Loucy (cell line): Measurements from ENCODE around the gene CCDC9B.

Source experiments
- H2AFZ ChIP-seq: fragments of 200-600 bp; sonication (generic); 2 replicates; pipeline ENCODE4 v1.6.0; 2016; ENCODE audit warnings: antibody characterized with exemption, mild to moderate bottlenecking, low read length, moderate library complexity
- H3F3A ChIP-seq: fragments of 200-600 bp; 2 replicates; pipeline ENCODE4 v1.6.0; 2016; ENCODE audit warnings: antibody characterized with exemption, low read depth, mild to moderate bottlenecking
- H3K27me3 ChIP-seq: fragments of 200-600 bp; sonication (generic); 2 replicates; pipeline ENCODE4 v1.6.1; 2014; ENCODE audit warnings: low read length, mild to moderate bottlenecking; ENCODE audit not compliant: insufficient read depth, poor library complexity, severe bottlenecking
- H3K36me3 ChIP-seq: fragments of 200-600 bp; sonication (generic); 2 replicates; pipeline ENCODE4 v1.6.1; 2016; ENCODE audit warnings: low read length; ENCODE audit not compliant: insufficient read depth
- H3K4me1 ChIP-seq: fragments of 200-600 bp; sonication (generic); 2 replicates; pipeline ENCODE4 v1.5.1; 2014; ENCODE audit warnings: low read length, mild to moderate bottlenecking; ENCODE audit not compliant: insufficient read depth, poor library complexity, severe bottlenecking
- H3K4me2 ChIP-seq: fragments of 200-600 bp; sonication (generic); 2 replicates; pipeline ENCODE4 v1.6.0; 2014; ENCODE audit warnings: antibody characterized with exemption, low read length, low read depth, mild to moderate bottlenecking; ENCODE audit not compliant: poor library complexity, severe bottlenecking
- H3K4me3 ChIP-seq: fragments of 200-600 bp; sonication (generic); 2 replicates; pipeline ENCODE4 v1.5.1; 2014; ENCODE audit warnings: low read length, mild to moderate bottlenecking, mixed read lengths; ENCODE audit not compliant: poor library complexity, severe bottlenecking
- H3K79me2 ChIP-seq: fragments of 200-600 bp; sonication (generic); 2 replicates; pipeline ENCODE4 v1.6.1; 2014; ENCODE audit warnings: low read length; ENCODE audit not compliant: insufficient read depth
- H3K9ac ChIP-seq: fragments of 200-600 bp; sonication (generic); 2 replicates; pipeline ENCODE4 v1.6.0; 2014; ENCODE audit warnings: mild to moderate bottlenecking, low read depth, low read length, moderate library complexity; ENCODE audit not compliant: poor library complexity, severe bottlenecking
- H3K9me2 ChIP-seq: fragments of 200-600 bp; sonication (generic); replicated peaks from 2 replicates; pipeline ENCODE4 v1.6.1; 2016; ENCODE audit warnings: low read depth, low read length, mixed read lengths
- H3K9me3 ChIP-seq: fragments of 200-600 bp; sonication (generic); 2 replicates; pipeline ENCODE4 v1.6.1; 2014; ENCODE audit warnings: mild to moderate bottlenecking, antibody characterized with exemption, low read length, low read depth; ENCODE audit not compliant: insufficient read depth
- H4K20me1 ChIP-seq: fragments of 200-600 bp; sonication (generic); 2 replicates; pipeline ENCODE4 v1.6.0; 2014; ENCODE audit warnings: antibody characterized with exemption, low read length, mild to moderate bottlenecking; ENCODE audit not compliant: insufficient read depth, poor library complexity, severe bottlenecking
- EZH2phosphoT487 ChIP-seq: fragments of 200-600 bp; IDR thresholded peaks from 2 replicates; pipeline ENCODE4 v1.6.1; 2018; ENCODE audit warnings: antibody characterized with exemption, mild to moderate bottlenecking, moderate library complexity, borderline replicate concordance
- TF ChIP-seq, protein P1 (sequence below): fragments of 200-600 bp; sonication (generic); conservative IDR thresholded peaks from 2 replicates; pipeline ENCODE4 v1.5.1; 2014; ENCODE audit warnings: mild to moderate bottlenecking, antibody characterized with exemption, low read length

Gene CCDC9B

DNA sequence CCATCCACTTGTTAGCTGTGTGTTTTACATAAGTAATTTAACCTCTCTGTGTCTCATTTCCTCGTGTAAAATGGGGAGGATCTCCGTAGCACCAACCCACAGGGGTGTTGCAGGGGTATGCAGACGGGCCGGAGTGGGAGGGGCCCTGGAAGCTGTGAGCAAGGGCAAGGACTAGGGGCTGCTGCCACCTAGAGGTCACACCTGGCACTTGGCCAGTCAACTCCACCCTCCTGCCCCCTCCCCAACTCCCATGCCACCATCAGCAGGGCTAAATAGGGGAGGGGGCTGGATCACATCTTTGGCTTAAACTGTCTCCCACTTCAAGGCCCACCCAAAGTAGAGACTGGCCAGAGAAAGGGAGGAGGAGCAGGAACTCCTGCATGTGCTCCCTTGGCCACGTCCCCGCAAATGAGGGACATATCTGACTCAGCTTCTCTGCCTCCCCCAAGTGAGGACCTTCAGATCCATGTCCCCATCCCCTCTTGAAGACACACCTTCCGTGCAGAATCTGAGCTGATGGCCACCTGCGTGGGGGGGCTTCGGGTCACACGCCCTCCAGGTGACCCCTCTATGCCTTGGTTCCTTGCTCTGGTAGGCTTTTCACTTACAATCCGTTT is 2.6 kb downstream of the CCDC9B start:
- Histone ChIP-seq H3K9me2 (no peaks in the 10 kb centered on the region), H4K20me1 (no peaks in the 10 kb centered on the region), H3K4me3 (no peak overlapping the region), H3K9ac (no peak overlapping the region), H3K36me3 (no peaks in the 10 kb centered on the region), H3K4me1 (peaks cover 43% of the 10 kb centered on the region), H3K79me2 (peaks cover 2% of the 10 kb centered on the region; the same call in 1 of the 2 replicates), H3K27me3 (no peaks in the 10 kb centered on the region), H3F3A (0 out of 2 replicates have a peak, but pooled peaks cover 3% of the 10 kb centered on the region), H2AFZ (no peak overlapping the region), H3K4me2 (peak overlapping the region; percentile 21), H3K9me3 (no peaks in the 10 kb centered on the region)
- no peak for TF ChIP-seq EZH2phosphoT487
- TF ChIP-seq, protein P1, sequence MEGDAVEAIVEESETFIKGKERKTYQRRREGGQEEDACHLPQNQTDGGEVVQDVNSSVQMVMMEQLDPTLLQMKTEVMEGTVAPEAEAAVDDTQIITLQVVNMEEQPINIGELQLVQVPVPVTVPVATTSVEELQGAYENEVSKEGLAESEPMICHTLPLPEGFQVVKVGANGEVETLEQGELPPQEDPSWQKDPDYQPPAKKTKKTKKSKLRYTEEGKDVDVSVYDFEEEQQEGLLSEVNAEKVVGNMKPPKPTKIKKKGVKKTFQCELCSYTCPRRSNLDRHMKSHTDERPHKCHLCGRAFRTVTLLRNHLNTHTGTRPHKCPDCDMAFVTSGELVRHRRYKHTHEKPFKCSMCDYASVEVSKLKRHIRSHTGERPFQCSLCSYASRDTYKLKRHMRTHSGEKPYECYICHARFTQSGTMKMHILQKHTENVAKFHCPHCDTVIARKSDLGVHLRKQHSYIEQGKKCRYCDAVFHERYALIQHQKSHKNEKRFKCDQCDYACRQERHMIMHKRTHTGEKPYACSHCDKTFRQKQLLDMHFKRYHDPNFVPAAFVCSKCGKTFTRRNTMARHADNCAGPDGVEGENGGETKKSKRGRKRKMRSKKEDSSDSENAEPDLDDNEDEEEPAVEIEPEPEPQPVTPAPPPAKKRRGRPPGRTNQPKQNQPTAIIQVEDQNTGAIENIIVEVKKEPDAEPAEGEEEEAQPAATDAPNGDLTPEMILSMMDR: peak; percentile 91

DNA sequence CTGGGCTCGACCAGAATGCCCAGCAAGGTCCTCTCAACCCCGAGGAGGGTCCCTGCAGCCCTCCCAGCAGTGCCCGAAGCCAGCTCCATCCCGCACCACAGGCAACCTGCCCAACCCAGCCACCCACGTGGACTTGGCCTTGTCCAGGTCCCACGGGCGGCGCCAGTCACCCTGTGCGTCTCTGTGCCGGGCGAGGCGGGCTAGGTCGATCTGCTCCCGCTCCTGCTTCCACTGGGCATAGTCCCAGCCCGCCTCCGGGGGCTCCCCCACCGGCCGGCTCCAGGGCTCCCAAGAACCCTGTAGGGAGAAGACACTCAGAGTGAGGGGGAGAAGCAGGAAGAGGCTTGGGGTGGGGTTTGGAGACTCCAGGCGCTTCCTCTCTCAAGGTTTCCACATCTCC is 3.1 kb downstream of the CCDC9B start:
- H3F3A ChIP-seq: 0 out of 2 replicates have a peak, but pooled peaks cover 3% of the 10 kb centered on the region
- no peak overlapping the region for H2AFZ ChIP-seq
- H3K79me2 ChIP-seq: peaks cover 7% of the 10 kb centered on the region; the same call in 1 of the 2 replicates
- H4K20me1 ChIP-seq: no peaks in the 10 kb centered on the region
- no peaks in the 10 kb centered on the region for H3K27me3 ChIP-seq
- TF ChIP-seq, protein P1: no peak
- TF ChIP-seq EZH2phosphoT487: no peak
- no peaks in the 10 kb centered on the region for H3K36me3 ChIP-seq
- H3K4me3 ChIP-seq: no peak overlapping the region
- H3K9ac ChIP-seq: no peak overlapping the region
- H3K4me2 ChIP-seq: peak overlapping the region; percentile 21
- no peaks in the 10 kb centered on the region for H3K9me2 ChIP-seq
- H3K4me1 ChIP-seq: peaks cover 48% of the 10 kb centered on the region
- no peaks in the 10 kb centered on the region for H3K9me3 ChIP-seq

DNA sequence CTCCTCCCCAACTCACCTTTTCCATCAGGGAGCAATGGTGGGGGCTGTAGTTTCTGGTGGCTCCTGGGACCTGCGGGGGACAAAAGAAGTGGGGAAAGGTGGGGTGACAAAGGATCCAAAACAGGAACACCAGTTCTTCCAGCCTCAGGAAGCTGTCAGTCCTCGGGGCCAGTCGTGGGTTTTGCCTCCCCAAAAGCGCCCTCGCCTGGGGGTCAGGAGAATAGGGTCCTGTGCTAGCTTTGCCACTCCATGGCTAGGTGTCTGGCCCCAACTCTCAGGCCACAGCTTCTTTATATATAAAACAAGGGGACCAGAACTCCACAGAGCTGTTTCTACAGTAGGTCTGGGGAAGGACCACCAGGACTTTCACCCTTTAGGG is 4.0 kb downstream of the CCDC9B start:
- Histone ChIP-seq H2AFZ (no peak overlapping the region), H3F3A (0 out of 2 replicates have a peak, but pooled peaks cover 3% of the 10 kb centered on the region), H3K27me3 (no peaks in the 10 kb centered on the region), H4K20me1 (no peaks in the 10 kb centered on the region), H3K9ac (peak overlapping the region; percentile 86), H3K9me3 (no peaks in the 10 kb centered on the region), H3K36me3 (peaks cover 3% of the 10 kb centered on the region; the same call in 1 of the 2 replicates), H3K9me2 (no peaks in the 10 kb centered on the region), H3K4me2 (peak overlapping the region; percentile 49), H3K79me2 (peaks cover 16% of the 10 kb centered on the region; the same call in 1 of the 2 replicates), H3K4me1 (peaks cover 57% of the 10 kb centered on the region), H3K4me3 (no peak overlapping the region)
- no peak for TF ChIP-seq EZH2phosphoT487
- TF ChIP-seq, protein P1: peak; percentile 75
